Ishikawa (cell line): ENCODE data around the gene EPB41L2.

Source experiments
- CEBPB ChIP-seq: IDR thresholded peaks from 2 replicates; pipeline ENCODE4 v1.6.1; 2012
- CREB1 ChIP-seq: IDR thresholded peaks from 2 replicates; pipeline ENCODE4 v1.6.1; 2012; ENCODE audit warnings: low read depth
- EGR1 ChIP-seq: IDR thresholded peaks from 2 replicates; pipeline ENCODE4 v1.6.1; 2012
- EP300 ChIP-seq: IDR thresholded peaks from 2 replicates; pipeline ENCODE4 v1.6.1; 2012; ENCODE audit warnings: borderline replicate concordance
- FOXM1 ChIP-seq: IDR thresholded peaks from 2 replicates; pipeline ENCODE4 v1.6.1; 2012; ENCODE audit warnings: low read depth, borderline replicate concordance
- MAX ChIP-seq: IDR thresholded peaks from 2 replicates; pipeline ENCODE4 v1.6.1; 2012
- NFIC ChIP-seq: IDR thresholded peaks from 2 replicates; pipeline ENCODE4 v1.6.1; 2012
- RAD21 ChIP-seq: IDR thresholded peaks from 2 replicates; pipeline ENCODE4 v1.6.1; 2012; ENCODE audit warnings: low read depth
- REST ChIP-seq: IDR thresholded peaks from 2 replicates; pipeline ENCODE4 v1.6.1; 2012; ENCODE audit warnings: low read depth, mild to moderate bottlenecking
- TAF1 ChIP-seq: IDR thresholded peaks from 2 replicates; pipeline ENCODE4 v1.6.1; 2012; ENCODE audit warnings: low read depth, mild to moderate bottlenecking
- TCF12 ChIP-seq: IDR thresholded peaks from 2 replicates; pipeline ENCODE4 v1.6.1; 2012; ENCODE audit warnings: low read depth
- TEAD4 ChIP-seq: IDR thresholded peaks from 2 replicates; pipeline ENCODE4 v1.6.1; 2012
- USF1 ChIP-seq: IDR thresholded peaks from 2 replicates; pipeline ENCODE4 v1.6.1; 2012
- YY1 ChIP-seq: IDR thresholded peaks from 2 replicates; pipeline ENCODE4 v1.6.1; 2012; ENCODE audit warnings: low read depth
- ZBTB7A ChIP-seq: IDR thresholded peaks from 2 replicates; pipeline ENCODE4 v1.6.1; 2012; ENCODE audit warnings: low read depth

EPB41L2 gene

GRCh38 chr6:130858498-130859160 lies 204.4 kb downstream of the EPB41L2 start:
- TF ChIP-seq YY1 = no peak
- TF ChIP-seq TAF1 = no peak
- no peak for TF ChIP-seq FOXM1
- TF ChIP-seq RAD21 = no peak
- TF ChIP-seq TCF12 = no peak
- TF ChIP-seq EP300 = no peak
- TF ChIP-seq REST = no peak
- no peak for TF ChIP-seq TEAD4
- TF ChIP-seq USF1 = no peak
- no peak for TF ChIP-seq CEBPB
- no peak for TF ChIP-seq NFIC

- no peak for TF ChIP-seq EP300
- TF ChIP-seq USF1 = no peak
- no peak for TF ChIP-seq TCF12
These were observed 205.0 kb downstream of the EPB41L2 start for GRCh38 chr6:130858054-130858453.

- no peak for TF ChIP-seq CEBPB
- TF ChIP-seq USF1 = no peak
- no peak for TF ChIP-seq NFIC
- TF ChIP-seq FOXM1 = no peak
- no peak for TF ChIP-seq TAF1
- TF ChIP-seq EGR1 = no peak
- TF ChIP-seq CREB1 = no peak
- TF ChIP-seq ZBTB7A = no peak
- TF ChIP-seq YY1 = no peak
- no peak for TF ChIP-seq REST
- TF ChIP-seq EP300 = no peak
- no peak for TF ChIP-seq RAD21
- no peak for TF ChIP-seq MAX
- no peak for TF ChIP-seq TCF12
- no peak for TF ChIP-seq TEAD4
These were observed 209.4 kb downstream of the EPB41L2 start for GRCh38 chr6:130853555-130854183.

GRCh38 chr6:130852844-130853554 lies 210.0 kb downstream of the EPB41L2 start:
- TF ChIP-seq CREB1 (no peak), USF1 (no peak), MAX (no peak), ZBTB7A (no peak), EGR1 (no peak)

DNA sequence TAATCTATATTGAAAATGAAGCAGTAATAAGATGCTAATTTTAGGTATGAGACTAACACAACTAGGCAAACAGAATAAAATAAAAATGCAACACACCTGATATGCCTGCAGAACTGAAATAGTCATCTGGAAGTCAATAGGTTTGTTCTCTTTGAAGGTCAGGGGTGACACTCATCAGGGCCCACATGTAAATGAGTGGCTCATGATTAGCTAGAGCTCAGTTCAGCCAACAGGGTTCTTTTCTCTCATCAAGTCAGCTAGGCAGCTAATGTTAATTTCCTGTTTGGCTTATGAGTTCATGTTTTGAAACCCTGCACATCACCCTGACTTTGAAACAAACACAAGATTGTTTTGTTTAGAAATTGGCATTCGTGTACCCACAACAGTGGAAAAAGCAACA lies 212.0 kb downstream of the EPB41L2 start:
- TF ChIP-seq MAX (no peak), EGR1 (no peak), YY1 (no peak), NFIC (no peak), TAF1 (no peak), ZBTB7A (no peak), EP300 (no peak), CREB1 (no peak), REST (no peak), RAD21 (no peak), TCF12 (no peak), TEAD4 (no peak), USF1 (no peak), CEBPB (no peak), FOXM1 (no peak)
